Epidermal melanocyte (primary cell): Measurements from ENCODE around the gene RXFP2.

Experiments used
- DNase-seq: peaks from one replicate; pipeline ENCODE4 v3.0.0; 2011; ENCODE audit warnings: low spot score; ENCODE audit not compliant: insufficient read length

RXFP2 gene

GRCh38 chr13:31739226-31739625 is at the start of gene RXFP2:
Gene RXFP2 (plus strand): TSS chr13:31739526. CDS start chr13:31739613, 87 bp downstream.
- no peak for DNase-seq

GRCh38 chr13:31697290-31697689 is 42.0 kb upstream of the RXFP2 start:
- no peak for DNase-seq

- no peak for DNase-seq
These were observed 39.7 kb upstream of the RXFP2 start for GRCh38 chr13:31699650-31700049.

GRCh38 chr13:31703780-31704179 is 35.5 kb upstream of the RXFP2 start:
- no peak for DNase-seq

GRCh38 chr13:31706105-31706504 is 33.2 kb upstream of the RXFP2 start:
- no peak for DNase-seq

GRCh38 chr13:31717583-31717982 is 21.7 kb upstream of the RXFP2 start:
- DNase-seq = no peak

GRCh38 chr13:31719214-31719613 is 20.1 kb upstream of the RXFP2 start:
- no peak for DNase-seq

- DNase-seq = no peak
These were observed 16.7 kb upstream of the RXFP2 start for GRCh38 chr13:31722673-31723072.

- no peak for DNase-seq
These were observed 13.5 kb upstream of the RXFP2 start for GRCh38 chr13:31725841-31726240.

GRCh38 chr13:31731921-31732320 is 7.4 kb upstream of the RXFP2 start:
- DNase-seq = no peak

GRCh38 chr13:31733066-31733465 is 6.3 kb upstream of the RXFP2 start:
- DNase-seq = no peak

GRCh38 chr13:31733647-31734046 is 5.7 kb upstream of the RXFP2 start:
- DNase-seq = no peak

GRCh38 chr13:31742097-31742734 is 2.9 kb downstream of the RXFP2 start:
- no peak for DNase-seq

GRCh38 chr13:31747291-31747690 is 8.0 kb downstream of the RXFP2 start:
- no peak for DNase-seq

GRCh38 chr13:31747966-31748365 is 8.6 kb downstream of the RXFP2 start:
- no peak for DNase-seq

- DNase-seq = no peak
These were observed 10.6 kb downstream of the RXFP2 start for GRCh38 chr13:31749929-31750328.

GRCh38 chr13:31755211-31755610 is 15.9 kb downstream of the RXFP2 start:
- DNase-seq = no peak

GRCh38 chr13:31755803-31756212 is 16.5 kb downstream of the RXFP2 start:
- no peak for DNase-seq

GRCh38 chr13:31756346-31756745 is 17.0 kb downstream of the RXFP2 start:
- DNase-seq = no peak

- no peak for DNase-seq
These were observed 22.6 kb downstream of the RXFP2 start for GRCh38 chr13:31761951-31762350.

GRCh38 chr13:31764556-31764955 is 25.2 kb downstream of the RXFP2 start:
- DNase-seq = no peak

- no peak for DNase-seq
These were observed 25.9 kb downstream of the RXFP2 start for GRCh38 chr13:31765138-31765785.

GRCh38 chr13:31767175-31767900 is 28.0 kb downstream of the RXFP2 start:
- DNase-seq = peak; percentile 42
